Heart left ventricle (tissue), 13 donors: Measurements from ENCODE around the gene KXD1.

ENCODE experiments used
- POLR2A ChIP-seq, 2 donors: fragments of 450-650 bp; IDR thresholded peaks; one replicate each; pipeline ENCODE4 v1.6.1; 2017; ENCODE audit warnings: antibody characterized with exemption in 2 of 2, mild to moderate bottlenecking in 2 of 2, moderate library complexity in 2 of 2
- TF ChIP-seq, protein P1 (sequence below), 12 donors: fragments of 200-600 bp; sonication (generic) in 4 of 12; IDR thresholded peaks; one replicate each; pipeline versions ENCODE4 v1.5.0 to v1.8.0; 2018 to 2022; ENCODE audit warnings: antibody characterized with exemption in 12 of 12, mild to moderate bottlenecking in 5 of 12
- donor health status: ischemic (EF 13 %, LVEDD 7.1; RV severe dilation, severe dysfunction).
- donor health status: DM: no; HTN: yes; CAD: no.
- donor health status: DM: no; HTN: no; CAD: no.
- donor health status: ischemic (EF 25% LVEDD 6.9; RV normal size, moderate dysfunction).
- donor health status: ischemic (EF 25% LVEDD 5.7; RV mildly dilated, moderate dysfunction).
- donor health status: ischemic (EF 35%, LVEDD 5.7; RV mildly dilated, moderate dysfunction).
- donor health status: nonischemic (EF 11% LVEDD 7.7; RV severe dilation, severe dysfunction).
- donor health status: DM: yes; HTN: yes; CAD: no.
- donor health status: PGD.
- donor health status: ischemic (EF 29% LVEDD 5.4; RV normal size, mild dysfunction).
- donor health status: nonischemic (EF 23%, LVEDD 6.1; RV moderate dilation, normal function).

DNA sequence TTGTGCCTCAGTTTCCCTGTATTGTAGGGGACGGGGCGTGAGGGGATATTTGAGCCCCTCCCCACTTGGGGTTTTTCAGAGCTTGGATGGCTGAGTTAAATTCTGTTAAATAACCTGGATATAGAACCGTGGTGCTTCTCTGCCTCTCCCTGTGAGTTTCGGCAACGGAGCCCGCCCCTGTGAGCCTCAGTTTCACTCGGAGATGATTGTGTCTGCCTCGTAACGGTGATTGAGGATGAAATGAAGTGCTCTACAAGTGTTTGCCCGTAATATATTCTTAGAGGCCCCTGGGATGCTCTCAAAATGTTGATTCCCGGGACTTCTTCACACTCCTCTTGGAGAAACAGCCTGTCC is 509 bp downstream of the KXD1 start:
- no peak for TF ChIP-seq POLR2A (IDR thresholded peaks at IDR 0.05)
- TF ChIP-seq, protein P1, sequence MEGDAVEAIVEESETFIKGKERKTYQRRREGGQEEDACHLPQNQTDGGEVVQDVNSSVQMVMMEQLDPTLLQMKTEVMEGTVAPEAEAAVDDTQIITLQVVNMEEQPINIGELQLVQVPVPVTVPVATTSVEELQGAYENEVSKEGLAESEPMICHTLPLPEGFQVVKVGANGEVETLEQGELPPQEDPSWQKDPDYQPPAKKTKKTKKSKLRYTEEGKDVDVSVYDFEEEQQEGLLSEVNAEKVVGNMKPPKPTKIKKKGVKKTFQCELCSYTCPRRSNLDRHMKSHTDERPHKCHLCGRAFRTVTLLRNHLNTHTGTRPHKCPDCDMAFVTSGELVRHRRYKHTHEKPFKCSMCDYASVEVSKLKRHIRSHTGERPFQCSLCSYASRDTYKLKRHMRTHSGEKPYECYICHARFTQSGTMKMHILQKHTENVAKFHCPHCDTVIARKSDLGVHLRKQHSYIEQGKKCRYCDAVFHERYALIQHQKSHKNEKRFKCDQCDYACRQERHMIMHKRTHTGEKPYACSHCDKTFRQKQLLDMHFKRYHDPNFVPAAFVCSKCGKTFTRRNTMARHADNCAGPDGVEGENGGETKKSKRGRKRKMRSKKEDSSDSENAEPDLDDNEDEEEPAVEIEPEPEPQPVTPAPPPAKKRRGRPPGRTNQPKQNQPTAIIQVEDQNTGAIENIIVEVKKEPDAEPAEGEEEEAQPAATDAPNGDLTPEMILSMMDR (IDR thresholded peaks at IDR 0.05) = no peak
